SK-N-SH (cell line): ENCODE data around the gene BNIPL. TPM values are rescaled to one million over a fixed set of nuclear protein-coding genes. Genes with fewer than 3 reads are reported as not detected.

ENCODE experiments used
- CTCF ChIA-PET: fragments of 300-600, 350-600 bp; formaldehyde crosslinking; extraction: SDS; loops from one replicate; lab custom pipeline; 2021; lab: Yijun Ruan, JAX
- POLR2A ChIA-PET: fragments of 350-600 bp; sonication (Branson Sonifier 250); formaldehyde crosslinking; extraction: SDS; loops from one replicate; lab custom pipeline; 2020; ENCODE audit warnings: antibody characterized with exemption, inconsistent platforms; lab: Yijun Ruan, JAX
- DNase-seq: peaks from one replicate; pipeline ENCODE4 v3.0.0; 2012
- H2AFZ ChIP-seq: fragments of 200-600 bp; sonication (generic); 2 replicates; pipeline ENCODE4 v1.8.1; 2016; ENCODE audit warnings: antibody characterized with exemption, mild to moderate bottlenecking, low read depth
- H3F3A ChIP-seq: fragments of 200-600 bp; sonication (generic); replicated peaks from 2 replicates; pipeline ENCODE3; 2016; ENCODE audit warnings: antibody characterized with exemption, mild to moderate bottlenecking; ENCODE audit not compliant: insufficient read depth
- H3K27ac ChIP-seq, 2 experiments: fragments of 200-500 bp in 1 of 2; fragments of 200-600 bp in 1 of 2; sonication (Bioruptor generic) in 1 of 2; sonication (generic), shearing (Covaris generic) in 1 of 2; 2 replicates each; pipeline versions ENCODE4 v1.5.1 to v1.6.1; 2014 to 2016; ENCODE audit warnings: low read depth in 2 of 2, inconsistent platforms in 1 of 2, low read length in 1 of 2, mild to moderate bottlenecking in 1 of 2, mixed read lengths in 1 of 2
- H3K27me3 ChIP-seq: fragments of 200-600 bp; sonication (generic), shearing (Covaris generic); 2 replicates; pipeline ENCODE4 v1.6.1; 2016; ENCODE audit warnings: mixed run types; ENCODE audit not compliant: insufficient read depth
- H3K36me3 ChIP-seq, 2 experiments: fragments of 200-500 bp in 1 of 2; fragments of 200-600 bp in 1 of 2; sonication (Bioruptor generic) in 1 of 2; sonication (generic) in 1 of 2; replicated peaks in 1 of 2; 2 replicates each; pipeline versions ENCODE3 to v1.5.1; 2014 to 2016; ENCODE audit warnings: low read length in 1 of 2, mild to moderate bottlenecking in 1 of 2; ENCODE audit not compliant: insufficient read depth in 2 of 2, control insufficient read depth in 1 of 2
- H3K4me1 ChIP-seq, 2 experiments: fragments of 200-500 bp in 1 of 2; fragments of 200-600 bp in 1 of 2; sonication (Bioruptor generic) in 1 of 2; sonication (generic), shearing (Covaris generic) in 1 of 2; 2 replicates each; pipeline versions ENCODE4 v1.5.1 to v1.6.1; 2014 to 2016; ENCODE audit warnings: low read depth in 1 of 2, low read length in 1 of 2, mixed run types in 1 of 2; ENCODE audit not compliant: insufficient read depth in 2 of 2, control insufficient read depth in 1 of 2
- H3K4me2 ChIP-seq: fragments of 200-600 bp; sonication (generic), shearing (Covaris generic); 2 replicates; pipeline ENCODE4 v1.6.1; 2017; ENCODE audit warnings: mixed run types
- H3K4me3 ChIP-seq, 2 experiments: fragments of 200-500 bp in 1 of 2; fragments of 200-600 bp in 1 of 2; sonication (Bioruptor generic) in 1 of 2; sonication (generic), shearing (Covaris generic) in 1 of 2; 2 replicates each; pipeline versions ENCODE4 v1.5.1 to v1.8.1; 2014 to 2016; ENCODE audit warnings: low read depth in 2 of 2, inconsistent platforms in 1 of 2, low read length in 1 of 2, mild to moderate bottlenecking in 1 of 2, mixed read lengths in 1 of 2, moderate library complexity in 1 of 2
- H3K79me2 ChIP-seq: fragments of 200-600 bp; sonication (generic); 2 replicates; pipeline ENCODE4 v1.8.1; 2017; ENCODE audit warnings: mild to moderate bottlenecking; ENCODE audit not compliant: insufficient read depth
- H3K9ac ChIP-seq: fragments of 200-600 bp; sonication (generic); 2 replicates; pipeline ENCODE4 v1.6.1; 2017; ENCODE audit warnings: mixed run types
- H3K9me2 ChIP-seq: fragments of 200-600 bp; sonication (generic); 2 replicates; pipeline ENCODE4 v1.6.1; 2017; ENCODE audit warnings: mixed run types
- H3K9me3 ChIP-seq: fragments of 200-600 bp; sonication (generic); 2 replicates; pipeline ENCODE4 v1.6.1; 2017; ENCODE audit warnings: mixed run types, mild to moderate bottlenecking, moderate library complexity
- H4K20me1 ChIP-seq: fragments of 200-600 bp; sonication (generic); 2 replicates; pipeline ENCODE4 v1.6.1; 2017; ENCODE audit warnings: mild to moderate bottlenecking, mixed run types; ENCODE audit not compliant: insufficient read depth
- CHD2 ChIP-seq: fragments of 150-350 bp; IDR thresholded peaks from 2 replicates; pipeline ENCODE4 v1.6.1; 2018; ENCODE audit warnings: low read length; ENCODE audit not compliant: partially characterized antibody
- CTCF ChIP-seq: fragments of 200-600 bp; sonication (generic); IDR thresholded peaks from 2 replicates; pipeline ENCODE4 v1.6.1; 2017; ENCODE audit warnings: antibody characterized with exemption, mild to moderate bottlenecking, moderate library complexity
- ELF1 ChIP-seq: IDR thresholded peaks from 2 replicates; pipeline ENCODE4 v1.4.0; 2012
- EP300 ChIP-seq, 2 experiments: IDR thresholded peaks; 2 replicates each; pipeline versions ENCODE4 v1.4.0 to v1.6.1; 2012; ENCODE audit warnings: borderline replicate concordance in 1 of 2, low read depth in 1 of 2, low read length in 1 of 2
- EZH2phosphoT487 ChIP-seq: fragments of 200-600 bp; sonication (generic); IDR thresholded peaks from 2 replicates; pipeline ENCODE4 v1.6.1; 2017; ENCODE audit warnings: low read depth, mixed run types, mild to moderate bottlenecking, antibody characterized with exemption, moderate library complexity, borderline replicate concordance
- FOXJ3 ChIP-seq: sonication (generic); formaldehyde crosslinking; IDR thresholded peaks from 2 replicates; pipeline ENCODE4 v1.5.1; 2020; ENCODE audit warnings: mild to moderate bottlenecking, missing genetic modification reagents
- FOXM1 ChIP-seq: IDR thresholded peaks from 2 replicates; pipeline ENCODE4 v1.4.0; 2012; ENCODE audit warnings: low read depth, mild to moderate bottlenecking
- GABPA ChIP-seq: IDR thresholded peaks from 2 replicates; pipeline ENCODE4 v1.4.0; 2012; ENCODE audit warnings: low read depth, mild to moderate bottlenecking
- JUND ChIP-seq: IDR thresholded peaks from 2 replicates; pipeline ENCODE4 v1.4.0; 2012
- MAX ChIP-seq: IDR thresholded peaks from 2 replicates; pipeline ENCODE4 v1.4.0; 2012; ENCODE audit warnings: low read depth
- MEF2A ChIP-seq: IDR thresholded peaks from 2 replicates; pipeline ENCODE4 v1.4.0; 2012; ENCODE audit warnings: low read depth, borderline replicate concordance
- MXI1 ChIP-seq: IDR thresholded peaks from 2 replicates; pipeline ENCODE4 v1.6.1; 2012; ENCODE audit warnings: mild to moderate bottlenecking, low read depth, low read length, improper control_type of control experiment
- NFIC ChIP-seq: IDR thresholded peaks from 2 replicates; pipeline ENCODE4 v1.4.0; 2012; ENCODE audit warnings: borderline replicate concordance
- NRF1 ChIP-seq: IDR thresholded peaks from 2 replicates; pipeline ENCODE4 v1.6.1; 2012; ENCODE audit warnings: low read depth, mild to moderate bottlenecking, low read length
- POLR2AphosphoS5 ChIP-seq: IDR thresholded peaks from 2 replicates; pipeline ENCODE4 v1.6.1; 2012; ENCODE audit warnings: low read depth, low read length
- RAD21 ChIP-seq: IDR thresholded peaks from 2 replicates; pipeline ENCODE4 v1.6.1; 2012; ENCODE audit warnings: mild to moderate bottlenecking, low read length
- RCOR1 ChIP-seq: fragments of 150-350 bp; IDR thresholded peaks from 2 replicates; pipeline ENCODE4 v1.6.1; 2017; ENCODE audit warnings: antibody characterized with exemption, low read length
- REST ChIP-seq: IDR thresholded peaks from 2 replicates; pipeline ENCODE4 v1.6.1; 2012; ENCODE audit warnings: mild to moderate bottlenecking, low read depth, low read length, moderate library complexity
- RFX5 ChIP-seq: IDR thresholded peaks from 2 replicates; pipeline ENCODE4 v1.6.1; 2012; ENCODE audit warnings: mild to moderate bottlenecking, improper control_type of control experiment, low read length
- RXRA ChIP-seq: IDR thresholded peaks from 2 replicates; pipeline ENCODE4 v1.4.0; 2012; ENCODE audit warnings: low read depth, mild to moderate bottlenecking, borderline replicate concordance
- SMC3 ChIP-seq: IDR thresholded peaks from 2 replicates; pipeline ENCODE4 v1.6.1; 2012; ENCODE audit warnings: low read depth, low read length, improper control_type of control experiment
- TAF1 ChIP-seq: IDR thresholded peaks from 2 replicates; pipeline ENCODE4 v1.6.1; 2012; ENCODE audit warnings: low read depth, mild to moderate bottlenecking, low read length, moderate library complexity, borderline replicate concordance
- TCF12 ChIP-seq: IDR thresholded peaks from 2 replicates; pipeline ENCODE4 v1.4.0; 2012
- TEAD4 ChIP-seq: IDR thresholded peaks from 2 replicates; pipeline ENCODE4 v1.4.0; 2012; ENCODE audit warnings: mild to moderate bottlenecking, borderline replicate concordance; ENCODE audit not compliant: insufficient read depth
- USF2 ChIP-seq: fragments of 150-350 bp; IDR thresholded peaks from 2 replicates; pipeline ENCODE4 v1.6.1; 2017; ENCODE audit warnings: antibody characterized with exemption, low read length, low read depth, borderline replicate concordance
- YY1 ChIP-seq: IDR thresholded peaks from 2 replicates; pipeline ENCODE4 v1.4.0; 2012; ENCODE audit warnings: low read depth, mild to moderate bottlenecking
- WGBS: methylation state at CpG from one replicate; pipeline ENCODE4 v1.1.6; 2017; ENCODE audit warnings: low lambda C conversion rate; 5-methylcytosine and 5-hydroxymethylcytosine counted together
- polyA plus RNA-seq, 3 experiments: library from polyadenylated mRNA; depleted of rRNA; stranded (reverse); fragments of >200 nt; gene quantifications; 2 replicates each; pipeline ENCODE4 v1.2.3, GENCODE V29; 2012

Gene BNIPL
- polyA plus RNA-seq, 1 of the 3 experiments (the other 2 are of a cell fraction) = 0.12 TPM

- 5% methylated on average over 34 of the region's 69 CpGs for WGBS
- Histone ChIP-seq H3K27ac (peak within 1 kb of the TSS; percentile 79 to 86), H3K36me3 (peaks cover 0 to 3% of the 10 kb centered on the region in 2 experiments), H4K20me1 (no peaks in the 10 kb centered on the region), H3K4me2 (peak within 1 kb of the TSS; percentile 91), H3K9me2 (no peaks in the 10 kb centered on the region), H3K9me3 (no peaks in the 10 kb centered on the region), H3F3A (peaks cover 15% of the 10 kb centered on the region), H3K79me2 (peaks cover 24% of the 10 kb centered on the region; the same call in 1 of the 2 replicates), H3K4me1 (peaks cover 6 to 30% of the 10 kb centered on the region in 2 experiments; a peak in 2 of 4 replicates), H2AFZ (peak within 1 kb of the TSS; percentile 93), H3K27me3 (no peaks in the 10 kb centered on the region), H3K9ac (peak within 1 kb of the TSS; percentile 84), H3K4me3 (peak within 1 kb of the TSS; percentile 77 to 80)
- CTCF ChIA-PET = interaction anchor here (2.3 kb wide), 1 partner anchor 16 kb away, joined by 7 read pairs; no protein-coding TSS in a partner anchor
- DNase-seq = peak; percentile 97
- POLR2A ChIA-PET = no interaction called here
- TF ChIP-seq USF2 (no peak), REST (no peak), GABPA (peak; percentile 77), CHD2 (peak; percentile 59), RCOR1 (peak; percentile 18; the same call in 1 of the 2 replicates), ELF1 (no peak), MEF2A (no peak), TAF1 (peak; percentile 31; the same call in 1 of the 2 replicates), MXI1 (peak; percentile 78), JUND (no peak), RFX5 (peak; percentile 86), TCF12 (no peak), YY1 (0 out of 2 replicates have a peak, but pooled peaks have one; percentile 26), MAX (no peak; the same call in 1 of the 2 replicates), SMC3 (no peak), FOXJ3 (peak; percentile 43; the same call in 1 of the 2 replicates), RAD21 (no peak), POLR2AphosphoS5 (peak; percentile 37; the same call in 1 of the 2 replicates), NRF1 (peak; percentile 47), CTCF (no peak), NFIC (no peak), RXRA (no peak; the same call in 1 of the 2 replicates), EP300 (IDR thresholded peaks at IDR 0.05; ENCODE audit: borderline replicate concordance in 1 of 2, low read depth in 1 of 2, low read length in 1 of 2) (no peak), FOXM1 (no peak), TEAD4 (no peak), EZH2phosphoT487 (no peak)
These were observed 27.9 kb upstream of the BNIPL start, which contains the start of gene PRUNE1 for GRCh38 chr1:151008244-151009205. TSS of gene PRUNE1 (plus strand) at chr1:151008449. CDS start at chr1:151008633, 184 bp downstream.
